Measurements from ENCODE around the gene CUEDC1.

- TF ChIP-seq, protein P1, sequence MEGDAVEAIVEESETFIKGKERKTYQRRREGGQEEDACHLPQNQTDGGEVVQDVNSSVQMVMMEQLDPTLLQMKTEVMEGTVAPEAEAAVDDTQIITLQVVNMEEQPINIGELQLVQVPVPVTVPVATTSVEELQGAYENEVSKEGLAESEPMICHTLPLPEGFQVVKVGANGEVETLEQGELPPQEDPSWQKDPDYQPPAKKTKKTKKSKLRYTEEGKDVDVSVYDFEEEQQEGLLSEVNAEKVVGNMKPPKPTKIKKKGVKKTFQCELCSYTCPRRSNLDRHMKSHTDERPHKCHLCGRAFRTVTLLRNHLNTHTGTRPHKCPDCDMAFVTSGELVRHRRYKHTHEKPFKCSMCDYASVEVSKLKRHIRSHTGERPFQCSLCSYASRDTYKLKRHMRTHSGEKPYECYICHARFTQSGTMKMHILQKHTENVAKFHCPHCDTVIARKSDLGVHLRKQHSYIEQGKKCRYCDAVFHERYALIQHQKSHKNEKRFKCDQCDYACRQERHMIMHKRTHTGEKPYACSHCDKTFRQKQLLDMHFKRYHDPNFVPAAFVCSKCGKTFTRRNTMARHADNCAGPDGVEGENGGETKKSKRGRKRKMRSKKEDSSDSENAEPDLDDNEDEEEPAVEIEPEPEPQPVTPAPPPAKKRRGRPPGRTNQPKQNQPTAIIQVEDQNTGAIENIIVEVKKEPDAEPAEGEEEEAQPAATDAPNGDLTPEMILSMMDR (IDR thresholded peaks at IDR 0.05) = no peak
- TF ChIP-seq POLR2A (IDR thresholded peaks at IDR 0.05) = no peak
Observed at GRCh38 chr17:57982452-57983170, 27.4 kb upstream of the CUEDC1 start.

Measured in lower leg skin (tissue), 3 donors.